ENCODE results near the gene EPB41L3.

GRCh38 chr18:5588529-5588928 is 44.7 kb upstream of the EPB41L3 start:
- TF ChIP-seq CTCF (IDR thresholded peaks at IDR 0.05) (no peak), ZFX (IDR thresholded peaks at IDR 0.05; ENCODE audit: borderline replicate concordance) (no peak)

Measured in 22Rv1 (cell line).